HepG2 (cell line): ENCODE data around the gene TRAIP. TPM values are rescaled to one million over a fixed set of nuclear protein-coding genes. Genes with fewer than 3 reads are reported as not detected.

ENCODE experiments used
- FIP1L1 ChIP-seq: fragments of 200-400 bp; formaldehyde crosslinking; IDR thresholded peaks from 2 replicates; pipeline ENCODE4 v1.6.1; 2018; ENCODE audit warnings: low read depth, mild to moderate bottlenecking, low read length, moderate library complexity, borderline replicate concordance; ENCODE audit not compliant: insufficient read depth
- HIC2 ChIP-seq: sonication (generic); formaldehyde crosslinking; IDR thresholded peaks from 2 replicates; pipeline ENCODE4 v1.9.0; 2022; ENCODE audit warnings: low read depth, missing genetic modification reagents
- JUND ChIP-seq: sonication (generic); formaldehyde crosslinking; IDR thresholded peaks from 2 replicates; pipeline ENCODE4 v1.8.0; 2022; ENCODE audit warnings: mild to moderate bottlenecking, missing genetic modification reagents
- KAT2B ChIP-seq: fragments of 150-350 bp; IDR thresholded peaks from 2 replicates; pipeline ENCODE4 v1.6.1; 2014; ENCODE audit warnings: low read depth, low read length, borderline replicate concordance
- LBX2 ChIP-seq: sonication (generic); formaldehyde crosslinking; IDR thresholded peaks from 2 replicates; pipeline ENCODE4 v1.5.0; 2020; ENCODE audit warnings: missing genetic modification reagents, mild to moderate bottlenecking, borderline replicate concordance
- MTA1 ChIP-seq: sonication (generic); formaldehyde crosslinking; IDR thresholded peaks from 2 replicates; pipeline ENCODE4 v1.4.0; 2020; ENCODE audit warnings: missing genetic modification reagents, mild to moderate bottlenecking, borderline replicate concordance
- PAF1 ChIP-seq: IDR thresholded peaks from 2 replicates; pipeline ENCODE4 v1.6.1; 2016; ENCODE audit warnings: missing genetic modification reagents, missing compliant biosample characterization
- RAD21 ChIP-seq: fragments of 450-650 bp; formaldehyde crosslinking; IDR thresholded peaks from 2 replicates; pipeline ENCODE4 v1.5.0; 2020; ENCODE audit warnings: mild to moderate bottlenecking
- SAP130 ChIP-seq: IDR thresholded peaks from 2 replicates; pipeline ENCODE4 v1.6.1; 2016; ENCODE audit warnings: low read depth
- YEATS2 ChIP-seq: sonication (generic); formaldehyde crosslinking; IDR thresholded peaks from 2 replicates; pipeline ENCODE4 v1.4.0; 2020; ENCODE audit warnings: missing genetic modification reagents, borderline replicate concordance
- YEATS4 ChIP-seq: sonication (generic); formaldehyde crosslinking; IDR thresholded peaks from 2 replicates; pipeline ENCODE4 v1.4.0; 2020; ENCODE audit warnings: missing genetic modification reagents, borderline replicate concordance
- ZBTB20 ChIP-seq: sonication (generic); formaldehyde crosslinking; IDR thresholded peaks from 2 replicates; pipeline ENCODE4 v1.8.1; 2023; ENCODE audit warnings: missing genetic modification reagents, low read depth, mild to moderate bottlenecking, borderline replicate concordance
- ZNF598 ChIP-seq: sonication (generic); formaldehyde crosslinking; IDR thresholded peaks from 2 replicates; pipeline ENCODE4 v1.5.1; 2020; ENCODE audit warnings: mild to moderate bottlenecking, missing genetic modification reagents, borderline replicate concordance
- ZNF607 ChIP-seq: sonication (generic); formaldehyde crosslinking; IDR thresholded peaks from 2 replicates; pipeline ENCODE4 v1.5.1; 2020; ENCODE audit warnings: missing genetic modification reagents, mild to moderate bottlenecking, borderline replicate concordance
- ZNF788 ChIP-seq: sonication (generic); formaldehyde crosslinking; IDR thresholded peaks from 2 replicates; pipeline ENCODE4 v1.5.0; 2020; ENCODE audit warnings: mild to moderate bottlenecking, missing genetic modification reagents, borderline replicate concordance
- ZNF839 ChIP-seq: sonication (generic); formaldehyde crosslinking; IDR thresholded peaks from 2 replicates; pipeline ENCODE4 v1.4.0; 2020; ENCODE audit warnings: missing genetic modification reagents, mild to moderate bottlenecking, borderline replicate concordance
- ZSCAN9 ChIP-seq: IDR thresholded peaks from 2 replicates; pipeline ENCODE4 v1.6.1; 2016; ENCODE audit warnings: borderline replicate concordance
- polyA plus RNA-seq, 8 experiments: library from polyadenylated mRNA; depleted of rRNA in 3 of 8; stranded (reverse) in 7 of 8; unstranded in 1 of 8; fragments of >200 nt; fragmentation: Illumina TruSeq in 4 of 8; extraction: Trizol in 4 of 8; gene quantifications; 2 replicates each; pipeline versions ENCODE4 v1.2.1 to v1.2.3, GENCODE V29; 2011 to 2016; ENCODE audit warnings: low read depth in 4 of 8, missing spikeins in 1 of 8, mixed read lengths in 1 of 8; ENCODE audit not compliant: insufficient read depth in 1 of 8
- total RNA-seq, 5 experiments: library from RNA; depleted of rRNA; stranded (reverse); fragments of >200 nt; fragmentation: Illumina TruSeq; extraction: Trizol; gene quantifications; 2 replicates each; pipeline ENCODE4 v1.2.3, GENCODE V29; 2016; ENCODE audit warnings: low read depth in 1 of 5
- TF ChIP-seq, protein P1 (sequence below): IDR thresholded peaks from 2 replicates; pipeline ENCODE4 v1.6.1; 2012; ENCODE audit warnings: inconsistent platforms
- TF ChIP-seq, protein P2 (sequence below): IDR thresholded peaks from 2 replicates; pipeline ENCODE4 v1.6.1; 2016; ENCODE audit warnings: missing compliant biosample characterization, missing genetic modification reagents, borderline replicate concordance
- TF ChIP-seq, protein P3 (sequence below): sonication (generic); formaldehyde crosslinking; IDR thresholded peaks from 2 replicates; pipeline ENCODE4 v1.5.0; 2020; ENCODE audit warnings: mild to moderate bottlenecking, missing genetic modification reagents, borderline replicate concordance

The TRAIP gene
- total and polyA plus RNA-seq, 2 of the 13 experiments (the other 11 are each of a cell fraction or from before 2014, with no cell fraction given), result 13.9 to 23.9 TPM

- TF ChIP-seq ZBTB20 (CRISPR knock-in tag) (0 out of 2 replicates have a peak, but pooled peaks have one; percentile 60), ZNF788 (CRISPR knock-in tag) (0 out of 2 replicates have a peak, but pooled peaks have one; percentile 40), YEATS4 (CRISPR knock-in tag) (peak; percentile 66; the same call in 1 of the 2 replicates), SAP130 (CRISPR knock-in tag) (peak; percentile 81), ZNF839 (CRISPR knock-in tag) (0 out of 2 replicates have a peak, but pooled peaks have one; percentile 64), ZNF607 (CRISPR knock-in tag) (no peak), KAT2B (no peak), YEATS2 (CRISPR knock-in tag) (peak; percentile 71; the same call in 1 of the 2 replicates), HIC2 (peak; percentile 61; the same call in 1 of the 2 replicates), FIP1L1 (no peak), PAF1 (CRISPR knock-in tag) (no peak), MTA1 (peak; percentile 51; the same call in 1 of the 2 replicates), ZSCAN9 (CRISPR knock-in tag) (0 out of 2 replicates have a peak, but pooled peaks have one; percentile 35), LBX2 (CRISPR knock-in tag) (no peak), JUND (CRISPR knock-in tag) (no peak), ZNF598 (CRISPR knock-in tag) (no peak), RAD21 (CRISPR knock-in tag) (0 out of 2 replicates have a peak, but pooled peaks have one; percentile 26)
- TF ChIP-seq, protein P1, sequence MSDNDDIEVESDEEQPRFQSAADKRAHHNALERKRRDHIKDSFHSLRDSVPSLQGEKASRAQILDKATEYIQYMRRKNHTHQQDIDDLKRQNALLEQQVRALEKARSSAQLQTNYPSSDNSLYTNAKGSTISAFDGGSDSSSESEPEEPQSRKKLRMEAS, result peak; percentile 56
- TF ChIP-seq, protein P2, sequence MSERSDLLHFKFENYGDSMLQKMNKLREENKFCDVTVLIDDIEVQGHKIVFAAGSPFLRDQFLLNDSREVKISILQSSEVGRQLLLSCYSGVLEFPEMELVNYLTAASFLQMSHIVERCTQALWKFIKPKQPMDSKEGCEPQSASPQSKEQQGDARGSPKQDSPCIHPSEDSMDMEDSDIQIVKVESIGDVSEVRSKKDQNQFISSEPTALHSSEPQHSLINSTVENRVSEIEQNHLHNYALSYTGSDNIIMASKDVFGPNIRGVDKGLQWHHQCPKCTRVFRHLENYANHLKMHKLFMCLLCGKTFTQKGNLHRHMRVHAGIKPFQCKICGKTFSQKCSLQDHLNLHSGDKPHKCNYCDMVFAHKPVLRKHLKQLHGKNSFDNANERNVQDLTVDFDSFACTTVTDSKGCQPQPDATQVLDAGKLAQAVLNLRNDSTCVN (CRISPR knock-in tag), result peak; percentile 48; the same call in 1 of the 2 replicates
- TF ChIP-seq, protein P3, sequence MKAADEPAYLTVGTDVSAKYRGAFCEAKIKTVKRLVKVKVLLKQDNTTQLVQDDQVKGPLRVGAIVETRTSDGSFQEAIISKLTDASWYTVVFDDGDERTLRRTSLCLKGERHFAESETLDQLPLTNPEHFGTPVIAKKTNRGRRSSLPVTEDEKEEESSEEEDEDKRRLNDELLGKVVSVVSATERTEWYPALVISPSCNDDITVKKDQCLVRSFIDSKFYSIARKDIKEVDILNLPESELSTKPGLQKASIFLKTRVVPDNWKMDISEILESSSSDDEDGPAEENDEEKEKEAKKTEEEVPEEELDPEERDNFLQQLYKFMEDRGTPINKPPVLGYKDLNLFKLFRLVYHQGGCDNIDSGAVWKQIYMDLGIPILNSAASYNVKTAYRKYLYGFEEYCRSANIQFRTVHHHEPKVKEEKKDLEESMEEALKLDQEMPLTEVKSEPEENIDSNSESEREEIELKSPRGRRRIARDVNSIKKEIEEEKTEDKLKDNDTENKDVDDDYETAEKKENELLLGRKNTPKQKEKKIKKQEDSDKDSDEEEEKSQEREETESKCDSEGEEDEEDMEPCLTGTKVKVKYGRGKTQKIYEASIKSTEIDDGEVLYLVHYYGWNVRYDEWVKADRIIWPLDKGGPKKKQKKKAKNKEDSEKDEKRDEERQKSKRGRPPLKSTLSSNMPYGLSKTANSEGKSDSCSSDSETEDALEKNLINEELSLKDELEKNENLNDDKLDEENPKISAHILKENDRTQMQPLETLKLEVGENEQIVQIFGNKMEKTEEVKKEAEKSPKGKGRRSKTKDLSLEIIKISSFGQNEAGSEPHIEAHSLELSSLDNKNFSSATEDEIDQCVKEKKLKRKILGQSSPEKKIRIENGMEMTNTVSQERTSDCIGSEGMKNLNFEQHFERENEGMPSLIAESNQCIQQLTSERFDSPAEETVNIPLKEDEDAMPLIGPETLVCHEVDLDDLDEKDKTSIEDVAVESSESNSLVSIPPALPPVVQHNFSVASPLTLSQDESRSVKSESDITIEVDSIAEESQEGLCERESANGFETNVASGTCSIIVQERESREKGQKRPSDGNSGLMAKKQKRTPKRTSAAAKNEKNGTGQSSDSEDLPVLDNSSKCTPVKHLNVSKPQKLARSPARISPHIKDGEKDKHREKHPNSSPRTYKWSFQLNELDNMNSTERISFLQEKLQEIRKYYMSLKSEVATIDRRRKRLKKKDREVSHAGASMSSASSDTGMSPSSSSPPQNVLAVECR (CRISPR knock-in tag), result peak; percentile 65; the same call in 1 of the 2 replicates
Measured at GRCh38 chr3:49873623-49874022, 17.3 kb upstream of the TRAIP start (continued).
